Liver (tissue), 9 donors: ENCODE measurements around the gene MORF4L1. TPM values are rescaled to one million over a fixed set of nuclear protein-coding genes. Genes with fewer than 3 reads are reported as not detected.
"Not testable (repeated sequence)": the region's sequence is repeated elsewhere in the genome, so short reads cannot be mapped to it uniquely, and the experiment has no call there.

Experiments
- DNase-seq: peaks from one replicate; pipeline ENCODE4 v3.0.0-alpha.2; 2017; ENCODE audit warnings: low spot score
- H3K27ac ChIP-seq, 2 donors: one replicate each; pipeline ENCODE4 v1.7.0; 2013; ENCODE audit warnings: inconsistent platforms in 2 of 2, low read length in 2 of 2, control low read depth in 1 of 2, low read depth in 1 of 2, mild to moderate bottlenecking in 1 of 2
- H3K27me3 ChIP-seq, 4 donors: one replicate each; pipeline versions ENCODE4 v1.6.1 to v1.7.0; 2013; ENCODE audit warnings: low read length in 3 of 4, inconsistent platforms in 1 of 4, mild to moderate bottlenecking in 1 of 4, moderate library complexity in 1 of 4; ENCODE audit not compliant: control insufficient read depth in 4 of 4, insufficient read depth in 4 of 4
- H3K36me3 ChIP-seq, 4 donors: one replicate each; pipeline versions ENCODE4 v1.6.1 to v1.7.0; 2013; ENCODE audit warnings: low read length in 3 of 4, mild to moderate bottlenecking in 3 of 4, low read depth in 1 of 4, moderate library complexity in 1 of 4; ENCODE audit not compliant: control insufficient read depth in 4 of 4, insufficient read depth in 3 of 4
- H3K4me1 ChIP-seq, 4 donors: one replicate each; pipeline versions ENCODE4 v1.6.1 to v1.7.0; 2013; ENCODE audit warnings: low read length in 3 of 4, mild to moderate bottlenecking in 3 of 4, moderate library complexity in 1 of 4; ENCODE audit not compliant: control insufficient read depth in 4 of 4, insufficient read depth in 4 of 4
- H3K4me3 ChIP-seq, 3 donors: one replicate each; pipeline versions ENCODE4 v1.6.1 to v1.7.0; 2013; ENCODE audit warnings: low read length in 3 of 3, control low read depth in 1 of 3, low read depth in 1 of 3, mild to moderate bottlenecking in 1 of 3
- H3K9ac ChIP-seq, 2 donors: one replicate each; pipeline ENCODE4 v1.7.0; 2013; ENCODE audit warnings: low read length in 2 of 2, mild to moderate bottlenecking in 2 of 2, moderate library complexity in 2 of 2, control low read depth in 1 of 2, low read depth in 1 of 2
- H3K9me3 ChIP-seq, 4 donors: one replicate each; pipeline versions ENCODE4 v1.6.1 to v1.7.0; 2013; ENCODE audit warnings: low read length in 3 of 4; ENCODE audit not compliant: control insufficient read depth in 4 of 4
- ATF3 ChIP-seq: IDR thresholded peaks from 2 replicates; pipeline ENCODE4 v1.6.1; 2016; ENCODE audit warnings: antibody characterized with exemption
- EGR1 ChIP-seq, 2 donors: IDR thresholded peaks; 2 replicates each; pipeline ENCODE4 v1.6.1; 2016 to 2018; ENCODE audit warnings: antibody characterized with exemption in 2 of 2, low read depth in 2 of 2
- FOXA1 ChIP-seq: IDR thresholded peaks from 2 replicates; pipeline ENCODE4 v1.6.1; 2016; ENCODE audit warnings: antibody characterized with exemption
- FOXA2 ChIP-seq: IDR thresholded peaks from 2 replicates; pipeline ENCODE4 v1.6.1; 2016; ENCODE audit warnings: antibody characterized with exemption
- GABPA ChIP-seq, 2 donors: IDR thresholded peaks in 1 of 2; conservative IDR thresholded peaks in 1 of 2; 2 replicates each; pipeline ENCODE4 v1.6.1; 2016; ENCODE audit warnings: antibody characterized with exemption in 2 of 2, mild to moderate bottlenecking in 1 of 2, moderate library complexity in 1 of 2
- HNF4G ChIP-seq: IDR thresholded peaks from 2 replicates; pipeline ENCODE4 v1.6.1; 2016; ENCODE audit warnings: antibody characterized with exemption
- JUND ChIP-seq, 2 donors: IDR thresholded peaks; 2 replicates each; pipeline ENCODE4 v1.6.1; 2016; ENCODE audit warnings: antibody characterized with exemption in 2 of 2
- MAX ChIP-seq: IDR thresholded peaks from 2 replicates; pipeline ENCODE4 v1.6.1; 2016; ENCODE audit warnings: antibody characterized with exemption
- NR2F2 ChIP-seq: IDR thresholded peaks from 2 replicates; pipeline ENCODE4 v1.6.1; 2016; ENCODE audit warnings: antibody characterized with exemption
- REST ChIP-seq: IDR thresholded peaks from 2 replicates; pipeline ENCODE4 v1.6.1; 2016; ENCODE audit warnings: antibody characterized with exemption, mild to moderate bottlenecking
- RXRA ChIP-seq, 2 donors: IDR thresholded peaks; 2 replicates each; pipeline ENCODE4 v1.6.1; 2017 to 2018; ENCODE audit warnings: antibody characterized with exemption in 2 of 2, mild to moderate bottlenecking in 1 of 2
- SP1 ChIP-seq: IDR thresholded peaks from 2 replicates; pipeline ENCODE4 v1.6.1; 2018; ENCODE audit warnings: antibody characterized with exemption, mild to moderate bottlenecking
- TAF1 ChIP-seq: conservative IDR thresholded peaks from 2 replicates; pipeline ENCODE4 v1.6.1; 2016; ENCODE audit warnings: antibody characterized with exemption, mild to moderate bottlenecking
- YY1 ChIP-seq: IDR thresholded peaks from 2 replicates; pipeline ENCODE4 v1.6.1; 2016; ENCODE audit warnings: antibody characterized with exemption, mild to moderate bottlenecking
- ZBTB33 ChIP-seq: IDR thresholded peaks from 2 replicates; pipeline ENCODE4 v1.6.1; 2016; ENCODE audit warnings: antibody characterized with exemption
- WGBS: extraction: QIAGEN DNeasy Blood & Tissue Kit; methylation state at CpG from one replicate; pipeline ENCODE4 v1.1.7; 2013; 5-methylcytosine and 5-hydroxymethylcytosine counted together
- polyA plus RNA-seq, 2 donors: library from polyadenylated mRNA; stranded (reverse) in 1 of 2; unstranded in 1 of 2; fragments of 200-250 nt in 1 of 2; fragments of >200 nt in 1 of 2; fragmentation: Nextera tagmentation in 1 of 2; extraction: Ambion mirVana in 1 of 2; gene quantifications; one replicate each; pipeline versions ENCODE4 v1.2.1 to v1.2.3, GENCODE V29; 2013 to 2015
- total RNA-seq, 2 donors: library from RNA; depleted of rRNA; stranded (reverse); fragments of >200 nt; gene quantifications; one replicate each; pipeline ENCODE4 v1.2.3, GENCODE V29; 2014
- donor health status: healthy.
- donor health status: healthy.
- donor health status: healthy.
- donor health status: healthy.
- donor health status: healthy.

The MORF4L1 gene
- total and polyA plus RNA-seq, 4 donors: 67.5 to 134 (median 123) TPM

GRCh38 chr15:78866803-78867202, 5.9 kb upstream of the MORF4L1 start:
- no peak overlapping the region for H3K9ac ChIP-seq
- no peak for TF ChIP-seq MAX
- TF ChIP-seq EGR1 (IDR thresholded peaks at IDR 0.05; ENCODE audit: low read depth in 2 of 2): no peak
- TF ChIP-seq REST: no peak
- no peak for TF ChIP-seq TAF1
- no peaks in the 10 kb centered on the region for H3K36me3 ChIP-seq
- H3K4me1 ChIP-seq: no peaks in the 10 kb centered on the region
- no peak overlapping the region for H3K4me3 ChIP-seq
- DNase-seq: no peak
- H3K9me3 ChIP-seq: no peaks in the 10 kb centered on the region
- H3K27ac ChIP-seq: no peak overlapping the region
- H3K27me3 ChIP-seq: no peaks in the 10 kb centered on the region
- 82% methylated on average over 4 of the region's 4 CpGs for WGBS

GRCh38 chr15:78868366-78868765, 4.3 kb upstream of the MORF4L1 start:
- H3K36me3 ChIP-seq: no peaks in the 10 kb centered on the region
- no peak overlapping the region for H3K4me3 ChIP-seq
- no peaks in the 10 kb centered on the region for H3K9me3 ChIP-seq
- 97% methylated on average over 3 of the region's 3 CpGs for WGBS
- H3K9ac ChIP-seq: no peak overlapping the region
- DNase-seq: no peak
- peaks cover 0 to 5% (median 4%) of the 10 kb centered on the region in 4 donors for H3K4me1 ChIP-seq
- H3K27ac ChIP-seq: no peak overlapping the region
- TF ChIP-seq GABPA (IDR thresholded peaks at IDR 0.05 in 1 of 2, conservative IDR thresholded peaks at IDR 0.05 in 1 of 2): no peak
- no peak for TF ChIP-seq SP1
- TF ChIP-seq FOXA2: no peak
- no peak for TF ChIP-seq JUND (IDR thresholded peaks at IDR 0.05)
- TF ChIP-seq REST: no peak
- no peak for TF ChIP-seq YY1
- no peak for TF ChIP-seq MAX
- TF ChIP-seq NR2F2: no peak
- TF ChIP-seq HNF4G: no peak
- TF ChIP-seq FOXA1: no peak
- TF ChIP-seq ATF3: no peak
- TF ChIP-seq TAF1: no peak
- no peak for TF ChIP-seq ZBTB33
- no peak for TF ChIP-seq RXRA (IDR thresholded peaks at IDR 0.05)
- H3K27me3 ChIP-seq: no peaks in the 10 kb centered on the region

GRCh38 chr15:78871483-78872127, 1.1 kb upstream of the MORF4L1 start:
- not testable (repeated sequence) for H3K9ac ChIP-seq, H3K4me3 ChIP-seq, H3K27me3 ChIP-seq, H3K36me3 ChIP-seq, H3K9me3 ChIP-seq, DNase-seq, H3K27ac ChIP-seq
- peaks cover 3 to 17% (median 10%) of the 10 kb centered on the region in 4 donors for H3K4me1 ChIP-seq
- 81% methylated on average over 24 of the region's 24 CpGs for WGBS
